Measurements from ENCODE around the gene IZUMO1R. TPM values are rescaled to one million over a fixed set of nuclear protein-coding genes. Genes with fewer than 3 reads are reported as not detected.
A peak's percentile ranks its signal among the peaks of the same experiment; 100 is the strongest.

Gene IZUMO1R
- total and polyA plus RNA-seq, 2 of the 8 experiments (the other 6 are each of a cell fraction or from before 2014, with no cell fraction given) = not detected

DNA sequence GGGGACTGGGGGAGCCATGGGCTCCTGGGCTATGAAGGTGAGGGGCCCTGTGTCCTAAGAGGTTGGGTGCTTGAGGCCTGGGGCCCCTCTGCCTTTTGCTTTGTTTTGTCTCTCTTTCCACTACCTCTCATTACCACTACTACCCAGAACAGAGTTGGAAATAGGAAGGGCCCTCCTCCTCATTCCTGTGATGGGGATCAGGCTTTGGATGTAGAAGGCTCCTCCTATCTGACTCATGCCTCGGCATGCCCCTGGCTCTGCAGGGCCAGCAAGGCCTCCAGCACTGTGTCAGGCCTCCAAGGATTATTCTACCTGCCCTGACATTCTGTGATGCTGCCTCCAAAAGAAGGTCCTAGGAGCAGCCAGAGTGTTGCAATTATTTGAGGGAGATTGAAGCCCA is 766 bp downstream of the IZUMO1R start:
- no peak overlapping the region for H3K14ac ChIP-seq (ENCODE audit: insufficient read length)
- H2BK12ac ChIP-seq (ENCODE audit: low read depth, low read length) = no peak overlapping the region
- H4K8ac ChIP-seq (ENCODE audit: extremely low read depth, insufficient read depth, low read length) = no peak overlapping the region
- H3K56ac ChIP-seq (replicated peaks; ENCODE audit: insufficient read length, low read depth, low read length) = no peak overlapping the region
- no peak overlapping the region for H3K4me2 ChIP-seq (ENCODE audit: insufficient read depth in 1 of 2, low read depth in 2 of 2, low read length in 2 of 2)
- H3K27ac ChIP-seq (ENCODE audit: low read depth, low read length) = no peak overlapping the region
- H3K4me3 ChIP-seq (ENCODE audit: extremely low read depth in 1 of 4, insufficient read depth in 2 of 4, low read depth in 3 of 4, low read length in 4 of 4) = no peak overlapping the region
- 80% methylated on average over 1 of the region's 1 CpG; no CpG with 5 or more reads in 1 of the 2 experiments for WGBS, 2 experiments (ENCODE audit: extremely low coverage in 1 of 2, insufficient coverage in 1 of 2, insufficient read length in 1 of 2, insufficient replicate concordance in 2 of 2, low coverage in 1 of 2, low lambda C conversion rate in 2 of 2, missing lambda C conversion rate in 1 of 2)
- no peaks in the 10 kb centered on the region for H4K20me1 ChIP-seq (replicated peaks in 1 of 2; ENCODE audit: control insufficient read depth in 1 of 2, insufficient read depth in 2 of 2, low read length in 2 of 2)
- H2BK15ac ChIP-seq (ENCODE audit: low read length) = no peak overlapping the region
- H2BK120ac ChIP-seq (replicated peaks; ENCODE audit: low read depth, low read length) = no peak overlapping the region
- no peaks in the 10 kb centered on the region for H3K79me2 ChIP-seq (ENCODE audit: control insufficient read depth in 1 of 2, insufficient read depth in 2 of 2, low read length in 2 of 2)
- POLR2A ChIA-PET (ENCODE audit: partially characterized antibody) = no interaction called here
- CTCF ChIA-PET (ENCODE audit: partially characterized antibody) = interaction anchor here (0.9 to 1.0 kb wide), 2 partner anchors 152 to 215 kb away, joined by 3 read pairs; no protein-coding TSS in a partner anchor
- H3K23me2 ChIP-seq (ENCODE audit: low read depth, low read length) = no peaks in the 10 kb centered on the region
- H3K18ac ChIP-seq (ENCODE audit: extremely low read depth, low read length) = no peak overlapping the region
- no peaks in the 10 kb centered on the region for H3K36me3 ChIP-seq (ENCODE audit: control insufficient read depth in 2 of 4, insufficient read depth in 4 of 4, low read length in 3 of 4)
- H2BK5ac ChIP-seq (ENCODE audit: low read depth, low read length) = peak overlapping the region; percentile 18; the same call in 1 of the 2 replicates
- peaks cover 0 to 6% (median 5%) of the 10 kb centered on the region in 4 experiments; a peak in 3 of 7 replicates for H3K4me1 ChIP-seq (replicated peaks in 1 of 4; ENCODE audit: control insufficient read depth in 3 of 4, insufficient read depth in 4 of 4, low read length in 3 of 4)
- no peak overlapping the region for H2AFZ ChIP-seq (ENCODE audit: low read length)
- H2AK5ac ChIP-seq (ENCODE audit: low read depth, low read length) = no peak overlapping the region
- no peak overlapping the region for H3K4ac ChIP-seq (replicated peaks; ENCODE audit: insufficient read length, low read depth, low read length)
- DNase-seq (ENCODE audit: low read depth in 1 of 2, low spot score in 2 of 2) (no peak), FAIRE-seq (no peak)
- no peak overlapping the region for H3K9ac ChIP-seq (replicated peaks in 1 of 4; ENCODE audit: extremely low read depth in 1 of 4, low read depth in 3 of 4, low read length in 3 of 4)
- H2BK20ac ChIP-seq (ENCODE audit: low read length) = no peak overlapping the region
- no peaks in the 10 kb centered on the region for H3K9me3 ChIP-seq (ENCODE audit: insufficient read depth in 2 of 2, low read depth in 1 of 2, low read length in 1 of 2)
- H4K5ac ChIP-seq (ENCODE audit: insufficient read length, low read depth, low read length) = no peak overlapping the region
- H3K23ac ChIP-seq (ENCODE audit: insufficient read length) = no peak overlapping the region
- no peaks in the 10 kb centered on the region for H3K27me3 ChIP-seq (replicated peaks in 1 of 4; ENCODE audit: control insufficient read depth in 3 of 4, extremely low read depth in 1 of 4, insufficient read depth in 3 of 4, low read length in 3 of 4)
- no peaks in the 10 kb centered on the region for H3K79me1 ChIP-seq (ENCODE audit: low read depth, low read length)
- no peak overlapping the region for H4K91ac ChIP-seq (replicated peaks; ENCODE audit: insufficient read length, low read length)
- TF ChIP-seq KDM1A (IDR thresholded peaks at IDR 0.05; ENCODE audit: borderline replicate concordance, low read length) (no peak), TCF12 (IDR thresholded peaks at IDR 0.05; ENCODE audit: low read depth, low read length) (no peak), FOSL1 (IDR thresholded peaks at IDR 0.05; ENCODE audit: insufficient read depth, low read depth, low read length) (no peak), SP2 (IDR thresholded peaks at IDR 0.05; ENCODE audit: low read length) (no peak), NANOG (IDR thresholded peaks at IDR 0.05; ENCODE audit: insufficient read depth, low read depth, low read length, poor library complexity, severe bottlenecking) (no peak), SRF (IDR thresholded peaks at IDR 0.05; ENCODE audit: low read depth, low read length) (no peak), ASH2L (IDR thresholded peaks at IDR 0.05; ENCODE audit: low read length) (no peak), CBX8 (IDR thresholded peaks at IDR 0.05; ENCODE audit: borderline replicate concordance, low read depth, low read length) (no peak), BACH1 (IDR thresholded peaks at IDR 0.05; ENCODE audit: low read length) (no peak), GABPA (IDR thresholded peaks at IDR 0.05; ENCODE audit: borderline replicate concordance, insufficient read depth, low read length) (no peak), SIN3A (conservative IDR thresholded peaks at IDR 0.05 in 1 of 2, IDR thresholded peaks at IDR 0.05 in 1 of 2; ENCODE audit: low read depth in 1 of 2, low read length in 2 of 2) (no peak)
- TF ChIP-seq, protein P1, sequence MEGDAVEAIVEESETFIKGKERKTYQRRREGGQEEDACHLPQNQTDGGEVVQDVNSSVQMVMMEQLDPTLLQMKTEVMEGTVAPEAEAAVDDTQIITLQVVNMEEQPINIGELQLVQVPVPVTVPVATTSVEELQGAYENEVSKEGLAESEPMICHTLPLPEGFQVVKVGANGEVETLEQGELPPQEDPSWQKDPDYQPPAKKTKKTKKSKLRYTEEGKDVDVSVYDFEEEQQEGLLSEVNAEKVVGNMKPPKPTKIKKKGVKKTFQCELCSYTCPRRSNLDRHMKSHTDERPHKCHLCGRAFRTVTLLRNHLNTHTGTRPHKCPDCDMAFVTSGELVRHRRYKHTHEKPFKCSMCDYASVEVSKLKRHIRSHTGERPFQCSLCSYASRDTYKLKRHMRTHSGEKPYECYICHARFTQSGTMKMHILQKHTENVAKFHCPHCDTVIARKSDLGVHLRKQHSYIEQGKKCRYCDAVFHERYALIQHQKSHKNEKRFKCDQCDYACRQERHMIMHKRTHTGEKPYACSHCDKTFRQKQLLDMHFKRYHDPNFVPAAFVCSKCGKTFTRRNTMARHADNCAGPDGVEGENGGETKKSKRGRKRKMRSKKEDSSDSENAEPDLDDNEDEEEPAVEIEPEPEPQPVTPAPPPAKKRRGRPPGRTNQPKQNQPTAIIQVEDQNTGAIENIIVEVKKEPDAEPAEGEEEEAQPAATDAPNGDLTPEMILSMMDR (IDR thresholded peaks at IDR 0.05; ENCODE audit: control extremely low read depth in 1 of 3, insufficient read depth in 1 of 3, low read depth in 1 of 3, low read length in 3 of 3) = no peak

All from H1 (cell line).